GM12865 (cell line): ENCODE data around the gene FAM131A.

Experiments
- DNase-seq: peaks from one replicate; pipeline ENCODE4 v3.0.0; 2010; ENCODE audit warnings: low read depth
- H3K4me3 ChIP-seq: 2 replicates; pipeline ENCODE4 v1.5.1; 2011; ENCODE audit warnings: mild to moderate bottlenecking, low read depth, low read length, control low read depth
- CTCF ChIP-seq: IDR thresholded peaks from 2 replicates; pipeline ENCODE4 v1.5.1; 2011; ENCODE audit warnings: low read length, control low read depth, low read depth, inconsistent platforms; ENCODE audit not compliant: insufficient read depth; ENCODE audit errors: missing control alignments

FAM131A gene

DNA sequence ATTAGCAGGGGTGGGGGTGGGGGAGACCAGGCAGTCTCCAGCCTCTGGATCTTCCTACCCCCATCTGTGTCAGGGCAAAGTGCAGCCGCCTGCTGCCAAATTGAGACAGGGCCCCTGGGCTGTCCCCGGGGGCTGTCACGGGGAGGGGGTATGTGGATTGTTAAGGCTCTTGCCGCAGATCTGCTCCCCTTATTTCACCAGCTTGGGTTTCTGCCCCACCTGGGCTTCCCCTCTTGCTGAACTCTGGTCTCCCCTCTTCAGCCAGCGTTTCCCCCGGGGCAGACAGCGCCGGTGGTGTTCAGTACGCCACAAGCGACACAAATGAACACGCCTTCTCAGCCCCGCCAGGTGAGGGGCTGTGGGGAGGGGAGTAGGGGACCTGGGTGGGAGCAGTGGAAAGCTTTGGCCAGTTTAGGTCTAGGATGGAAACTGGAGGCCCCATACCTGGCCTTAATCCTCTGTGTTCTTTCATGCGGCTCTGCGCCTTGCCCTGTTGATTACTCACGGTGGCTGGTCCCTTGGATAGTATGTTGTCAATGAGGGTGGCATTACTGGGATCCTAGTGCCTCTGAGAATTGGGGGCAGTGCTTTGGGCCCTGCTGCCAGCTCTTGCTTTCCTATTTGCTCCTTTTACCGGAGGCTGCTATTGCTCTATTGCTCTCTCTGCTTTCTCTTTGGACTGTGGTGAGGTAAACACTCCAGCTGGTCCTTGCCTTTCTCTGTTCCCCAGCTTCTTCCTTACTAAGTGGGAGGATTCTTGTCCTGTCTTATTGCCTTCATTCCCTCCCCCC is 21.3 kb upstream of the FAM131A start:
- peak overlapping the region; percentile 92 for H3K4me3 ChIP-seq
- TF ChIP-seq CTCF: no peak
- no peak for DNase-seq

- no peak for DNase-seq
- H3K4me3 ChIP-seq: peak overlapping the region; percentile 92
These were observed 20.6 kb upstream of the FAM131A start for GRCh38 chr3:184316792-184317191.

GRCh38 chr3:184317201-184317600 is 20.2 kb upstream of the FAM131A start:
- TF ChIP-seq CTCF: no peak
- no peak overlapping the region for H3K4me3 ChIP-seq
- DNase-seq: no peak

More at GRCh38 chr3:184316792-184317191, 20.6 kb upstream of the FAM131A start:
- TF ChIP-seq CTCF: no peak

DNA sequence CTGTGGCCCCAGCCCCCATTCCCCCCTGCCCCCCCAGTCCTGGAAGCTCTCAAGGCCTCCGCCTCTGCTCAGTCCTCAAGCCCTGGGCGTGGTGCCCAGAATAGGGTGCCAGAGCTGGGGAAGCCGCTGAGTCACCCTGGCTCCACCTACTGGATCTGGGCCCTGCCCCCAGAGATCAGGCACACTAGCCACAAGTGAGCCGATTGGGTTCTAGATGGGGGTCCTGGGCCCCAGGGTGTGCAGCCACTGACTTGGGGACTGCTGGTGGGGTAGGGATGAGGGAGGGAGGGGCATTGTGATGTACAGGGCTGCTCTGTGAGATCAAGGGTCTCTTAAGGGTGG is 17.3 kb upstream of the FAM131A start:
- H3K4me3 ChIP-seq: no peak overlapping the region
- no peak for TF ChIP-seq CTCF
- no peak for DNase-seq

DNA sequence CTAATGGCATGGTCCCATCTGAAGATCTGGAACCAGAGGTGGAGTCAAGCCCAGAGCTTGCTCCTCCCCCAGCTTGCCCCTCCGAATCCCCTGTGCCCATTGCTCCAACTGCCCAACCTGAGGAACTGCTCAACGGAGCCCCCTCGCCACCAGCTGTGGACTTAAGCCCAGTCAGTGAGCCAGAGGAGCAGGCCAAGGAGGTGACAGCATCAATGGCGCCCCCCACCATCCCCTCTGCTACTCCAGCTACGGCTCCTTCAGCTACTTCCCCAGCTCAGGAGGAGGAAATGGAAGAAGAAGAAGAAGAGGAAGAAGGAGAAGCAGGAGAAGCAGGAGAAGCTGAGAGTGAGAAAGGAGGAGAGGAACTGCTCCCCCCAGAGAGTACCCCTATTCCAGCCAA is 15.7 kb upstream of the FAM131A start:
- no peak for TF ChIP-seq CTCF
- H3K4me3 ChIP-seq: no peak overlapping the region
- no peak for DNase-seq

GRCh38 chr3:184322731-184323487 is 14.5 kb upstream of the FAM131A start:
- H3K4me3 ChIP-seq: no peak overlapping the region
- TF ChIP-seq CTCF: no peak
- DNase-seq: no peak
